H1 (cell line): Measurements from ENCODE around the gene KRT17. TPM values are rescaled to one million over a fixed set of nuclear protein-coding genes. Genes with fewer than 3 reads are reported as not detected.
A peak's percentile ranks its signal among the peaks of the same experiment; 100 is the strongest.

Source experiments
- CTCF ChIA-PET: fragments of 300-600 bp; sonication (Branson Sonifier 250); formaldehyde crosslinking; loops from one replicate; lab custom pipeline; 2021; ENCODE audit not compliant: partially characterized antibody; lab: Charles Lee
- POLR2A ChIA-PET: fragments of 300-600 bp; sonication (Branson Sonifier 250); formaldehyde crosslinking; loops from one replicate; lab custom pipeline; 2021; ENCODE audit warnings: inconsistent platforms; ENCODE audit not compliant: partially characterized antibody; lab: Charles Lee
- DNase-seq, 2 experiments: peaks; one replicate each; pipeline versions ENCODE4 v3.0.0 to v3.0.0-alpha.2; 2010 to 2022; ENCODE audit warnings: low spot score in 2 of 2, low read depth in 1 of 2, mixed read lengths in 1 of 2
- FAIRE-seq: peaks from 2 replicates; lab custom pipeline; 2011; peaks lifted over from hg19 to GRCh38; lab: Jason Lieb, UNC
- H2AFZ ChIP-seq: 2 replicates; pipeline ENCODE4 v1.8.1; 2012; ENCODE audit warnings: low read length, inconsistent platforms
- H2AK5ac ChIP-seq: 2 replicates; pipeline ENCODE4 v1.6.1; 2013; ENCODE audit warnings: low read depth, low read length
- H2BK120ac ChIP-seq: replicated peaks from 2 replicates; pipeline ENCODE3; 2013; ENCODE audit warnings: low read depth, low read length, inconsistent platforms
- H2BK12ac ChIP-seq: 2 replicates; pipeline ENCODE4 v1.6.1; 2013; ENCODE audit warnings: low read depth, low read length
- H2BK15ac ChIP-seq: 2 replicates; pipeline ENCODE4 v1.6.1; 2013; ENCODE audit warnings: low read length
- H2BK20ac ChIP-seq: 2 replicates; pipeline ENCODE4 v1.6.1; 2013; ENCODE audit warnings: low read length
- H2BK5ac ChIP-seq: 2 replicates; pipeline ENCODE4 v1.6.1; 2013; ENCODE audit warnings: low read depth, low read length
- H3K14ac ChIP-seq: 2 replicates; pipeline ENCODE4 v1.6.1; 2013; ENCODE audit warnings: inconsistent platforms; ENCODE audit not compliant: insufficient read length
- H3K18ac ChIP-seq: 2 replicates; pipeline ENCODE4 v1.6.1; 2013; ENCODE audit warnings: low read length; ENCODE audit errors: extremely low read depth
- H3K23ac ChIP-seq: 2 replicates; pipeline ENCODE4 v1.6.1; 2013; ENCODE audit warnings: inconsistent platforms; ENCODE audit not compliant: insufficient read length
- H3K23me2 ChIP-seq: 2 replicates; pipeline ENCODE4 v1.6.1; 2013; ENCODE audit warnings: low read depth, low read length
- H3K27ac ChIP-seq: 2 replicates; pipeline ENCODE4 v1.6.1; 2011; ENCODE audit warnings: low read depth, low read length, inconsistent platforms
- H3K27me3 ChIP-seq, 4 experiments: replicated peaks in 1 of 4; 1 replicate in 1 of 4; 2 replicates in 3 of 4; pipeline versions ENCODE4 v1.6.1 to v1.8.1; 2011 to 2013; ENCODE audit warnings: low read length in 3 of 4, mild to moderate bottlenecking in 3 of 4, inconsistent platforms in 2 of 4, mixed read lengths in 2 of 4, moderate library complexity in 1 of 4; ENCODE audit not compliant: control insufficient read depth in 3 of 4, insufficient read depth in 3 of 4; ENCODE audit errors: extremely low read depth in 1 of 4
- H3K36me3 ChIP-seq, 4 experiments: 2 replicates each; pipeline versions ENCODE4 v1.6.1 to v1.8.1; 2011 to 2013; ENCODE audit warnings: mild to moderate bottlenecking in 4 of 4, low read length in 3 of 4, moderate library complexity in 2 of 4, control low read depth in 1 of 4, inconsistent platforms in 1 of 4; ENCODE audit not compliant: insufficient read depth in 4 of 4, control insufficient read depth in 2 of 4
- H3K4ac ChIP-seq: replicated peaks from 2 replicates; pipeline ENCODE3; 2013; ENCODE audit warnings: low read length, low read depth, mixed read lengths, inconsistent platforms; ENCODE audit not compliant: insufficient read length
- H3K4me1 ChIP-seq, 4 experiments: replicated peaks in 1 of 4; 1 replicate in 1 of 4; 2 replicates in 3 of 4; pipeline versions ENCODE4 v1.6.1 to v1.8.1; 2011 to 2013; ENCODE audit warnings: low read length in 3 of 4, inconsistent platforms in 2 of 4, mixed read lengths in 1 of 4; ENCODE audit not compliant: insufficient read depth in 4 of 4, control insufficient read depth in 3 of 4
- H3K4me2 ChIP-seq, 2 experiments: 2 replicates each; pipeline versions ENCODE4 v1.6.1 to v1.8.1; 2011 to 2013; ENCODE audit warnings: low read depth in 2 of 2, low read length in 2 of 2, control low read depth in 1 of 2, inconsistent platforms in 1 of 2, mild to moderate bottlenecking in 1 of 2; ENCODE audit not compliant: insufficient read depth in 1 of 2
- H3K4me3 ChIP-seq, 4 experiments: fragments of 200-600, 300-600 bp in 1 of 4; sonication (generic), shearing (Covaris generic), sonication (Bioruptor Twin) in 1 of 4; 2 replicates each; pipeline versions ENCODE4 v1.5.1 to v1.8.1; 2011 to 2016; ENCODE audit warnings: low read length in 4 of 4, low read depth in 3 of 4, control low read depth in 2 of 4, inconsistent platforms in 2 of 4, mild to moderate bottlenecking in 2 of 4, mixed read lengths in 1 of 4, moderate library complexity in 1 of 4; ENCODE audit not compliant: insufficient read depth in 2 of 4; ENCODE audit errors: extremely low read depth in 1 of 4
- H3K56ac ChIP-seq: replicated peaks from 2 replicates; pipeline ENCODE3; 2013; ENCODE audit warnings: low read depth, mild to moderate bottlenecking, mixed read lengths, low read length, inconsistent platforms; ENCODE audit not compliant: insufficient read length
- H3K79me1 ChIP-seq: 2 replicates; pipeline ENCODE4 v1.6.1; 2013; ENCODE audit warnings: low read depth, low read length, control low read depth
- H3K79me2 ChIP-seq, 2 experiments: 2 replicates each; pipeline versions ENCODE4 v1.6.1 to v1.8.1; 2012 to 2013; ENCODE audit warnings: low read length in 2 of 2, mild to moderate bottlenecking in 2 of 2, inconsistent platforms in 1 of 2; ENCODE audit not compliant: insufficient read depth in 2 of 2, control insufficient read depth in 1 of 2
- H3K9ac ChIP-seq, 4 experiments: replicated peaks in 1 of 4; 1 replicate in 1 of 4; 2 replicates in 3 of 4; pipeline versions ENCODE4 v1.6.1 to v1.8.1; 2011 to 2013; ENCODE audit warnings: low read depth in 3 of 4, low read length in 3 of 4, control low read depth in 2 of 4, mild to moderate bottlenecking in 2 of 4, moderate library complexity in 2 of 4, inconsistent platforms in 1 of 4; ENCODE audit errors: extremely low read depth in 1 of 4
- H3K9me3 ChIP-seq, 2 experiments: 2 replicates each; pipeline versions ENCODE4 v1.6.1 to v1.8.1; 2012 to 2013; ENCODE audit warnings: mild to moderate bottlenecking in 2 of 2, moderate library complexity in 2 of 2, control low read depth in 1 of 2, inconsistent platforms in 1 of 2, low read depth in 1 of 2, low read length in 1 of 2, mixed read lengths in 1 of 2; ENCODE audit not compliant: insufficient read depth in 2 of 2
- H4K20me1 ChIP-seq, 2 experiments: replicated peaks in 1 of 2; 2 replicates each; pipeline versions ENCODE3 to v1.8.1; 2011 to 2013; ENCODE audit warnings: inconsistent platforms in 2 of 2, low read length in 2 of 2, mild to moderate bottlenecking in 1 of 2; ENCODE audit not compliant: insufficient read depth in 2 of 2, control insufficient read depth in 1 of 2
- H4K5ac ChIP-seq: 2 replicates; pipeline ENCODE4 v1.6.1; 2013; ENCODE audit warnings: low read length, low read depth, mixed read lengths, inconsistent platforms; ENCODE audit not compliant: insufficient read length
- H4K8ac ChIP-seq: 2 replicates; pipeline ENCODE4 v1.8.0; 2013; ENCODE audit warnings: mild to moderate bottlenecking, moderate library complexity, low read length, inconsistent platforms; ENCODE audit not compliant: insufficient read depth; ENCODE audit errors: extremely low read depth
- H4K91ac ChIP-seq: replicated peaks from 2 replicates; pipeline ENCODE3; 2013; ENCODE audit warnings: low read length, mixed read lengths, inconsistent platforms; ENCODE audit not compliant: insufficient read length
- BACH1 ChIP-seq: IDR thresholded peaks from 2 replicates; pipeline ENCODE4 v1.6.1; 2012; ENCODE audit warnings: low read length, improper control_type of control experiment
- GTF2F1 ChIP-seq: IDR thresholded peaks from 2 replicates; pipeline ENCODE4 v1.6.1; 2012; ENCODE audit warnings: low read depth, low read length, improper control_type of control experiment, borderline replicate concordance
- HDAC2 ChIP-seq, 2 experiments: fragments of 300-600 bp in 1 of 2; sonication (generic) in 1 of 2; IDR thresholded peaks; 2 replicates each; pipeline ENCODE4 v1.6.1; 2011 to 2012; ENCODE audit warnings: low read depth in 2 of 2, low read length in 2 of 2, mild to moderate bottlenecking in 2 of 2, moderate library complexity in 2 of 2, borderline replicate concordance in 1 of 2, inconsistent platforms in 1 of 2
- JUN ChIP-seq: IDR thresholded peaks from 2 replicates; pipeline ENCODE4 v1.6.1; 2011; ENCODE audit warnings: low read depth, mild to moderate bottlenecking, improper control_type of control experiment, low read length
- JUND ChIP-seq: IDR thresholded peaks from 2 replicates; pipeline ENCODE4 v1.6.1; 2011; ENCODE audit warnings: mild to moderate bottlenecking, improper control_type of control experiment, low read length
- NRF1 ChIP-seq: IDR thresholded peaks from 2 replicates; pipeline ENCODE4 v1.6.1; 2011; ENCODE audit warnings: mild to moderate bottlenecking, low read depth, low read length, improper control_type of control experiment
- RNF2 ChIP-seq: fragments of 200-900, 300-1000 bp; sonication (generic); IDR thresholded peaks from 2 replicates; pipeline ENCODE4 v1.7.1; 2016; ENCODE audit warnings: borderline replicate concordance, low read depth, mild to moderate bottlenecking, antibody characterized with exemption, low read length; ENCODE audit not compliant: poor library complexity, severe bottlenecking; ENCODE audit errors: missing control alignments
- SRF ChIP-seq: IDR thresholded peaks from 2 replicates; pipeline ENCODE4 v1.6.1; 2011; ENCODE audit warnings: mild to moderate bottlenecking, low read depth, low read length, moderate library complexity
- WGBS, 2 experiments: shearing (Covaris generic) in 1 of 2; methylation state at CpG; one replicate each; pipeline versions ENCODE4 v1.1.6 to v1.1.7; 2013 to 2015; ENCODE audit warnings: low lambda C conversion rate in 2 of 2, mixed read lengths in 2 of 2, inconsistent platforms in 1 of 2, low coverage in 1 of 2, missing lambda C conversion rate in 1 of 2; ENCODE audit not compliant: insufficient replicate concordance in 2 of 2, insufficient coverage in 1 of 2, insufficient read length in 1 of 2; ENCODE audit errors: extremely low coverage in 1 of 2, missing lambda C conversion rate in 1 of 2; 5-methylcytosine and 5-hydroxymethylcytosine counted together
- polyA plus RNA-seq, 7 experiments: library from polyadenylated mRNA; depleted of rRNA in 3 of 7; stranded (reverse) in 5 of 7; unstranded in 2 of 7; fragments of >200 nt in 5 of 7; fragments of 200-250 nt in 2 of 7; gene quantifications; 1 replicate in 5 of 7; 2 replicates in 1 of 7; 4 replicates in 1 of 7; pipeline versions ENCODE4 v1.2.1 to v1.2.3, GENCODE V29; 2011 to 2013; ENCODE audit warnings: missing spikeins in 2 of 7, mixed read lengths in 2 of 7
- total RNA-seq: library from RNA; stranded (reverse); fragmentation: NEBNext Ultra II Directional; extraction: Animal tissue kit (Norgen Biotek cat#: 25700); gene quantifications from 2 replicates; pipeline ENCODE4 v1.2.1, GENCODE V29; 2021
- TF ChIP-seq, protein P1 (sequence below), 3 experiments: IDR thresholded peaks; 1 replicate in 2 of 3; 2 replicates in 1 of 3; pipeline versions ENCODE4 v1.5.1 to v1.6.1; 2011; ENCODE audit warnings: low read length in 3 of 3, mild to moderate bottlenecking in 3 of 3, inconsistent platforms in 2 of 3, low read depth in 1 of 3, moderate library complexity in 1 of 3; ENCODE audit not compliant: insufficient read depth in 1 of 3; ENCODE audit errors: control extremely low read depth in 1 of 3

Gene KRT17
- total and polyA plus RNA-seq, 2 of the 8 experiments (the other 6 are each of a cell fraction or from before 2014, with no cell fraction given): 0.50 to 0.95 TPM

DNA sequence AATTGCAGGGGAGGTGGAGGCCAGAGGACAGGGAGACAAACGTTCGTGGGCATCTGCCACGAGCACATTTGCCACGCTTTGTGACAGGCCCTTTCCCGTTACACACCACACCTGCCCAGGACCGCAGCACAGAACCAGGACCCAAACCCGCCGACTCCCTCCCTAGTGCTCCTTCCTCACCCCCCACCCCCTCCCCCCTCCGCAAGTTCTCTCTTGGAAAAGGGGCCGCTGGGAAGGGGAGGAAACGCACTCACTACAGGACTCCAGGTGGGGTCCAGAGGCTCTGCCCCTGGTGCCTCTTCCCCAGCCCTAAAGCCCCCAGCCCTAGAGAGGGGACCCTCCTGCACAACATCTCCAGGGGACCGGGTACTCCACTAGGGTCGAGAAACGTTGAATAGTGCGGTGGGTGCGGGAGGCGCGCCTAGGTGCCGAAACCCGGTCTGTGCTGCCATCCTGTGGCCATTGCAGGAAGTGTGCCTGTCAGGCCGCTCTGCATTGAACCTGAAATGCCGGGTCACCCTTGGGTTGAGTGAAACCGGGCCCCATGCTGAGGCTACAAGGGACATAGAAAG lies 42.4 kb upstream of the KRT17 start:
- Histone ChIP-seq H2AK5ac (no peak overlapping the region), H3K56ac (no peak overlapping the region), H3K23ac (no peak overlapping the region), H3K23me2 (peaks cover 8% of the 10 kb centered on the region), H3K4me3 (peak overlapping the region; percentile 12 to 67 (median 48); a peak in 7 of 8 replicates), H3K27me3 (no peaks in the 10 kb centered on the region; a peak in 3 of 7 replicates), H3K79me2 (no peaks in the 10 kb centered on the region), H2BK12ac (peak overlapping the region; percentile 97), H2AFZ (peak overlapping the region; percentile 70), H3K9ac (no peak overlapping the region), H4K20me1 (no peaks in the 10 kb centered on the region), H3K4ac (no peak overlapping the region), H3K4me1 (peaks cover 0 to 14% (median 6%) of the 10 kb centered on the region in 4 experiments; a peak in 5 of 7 replicates), H3K79me1 (no peaks in the 10 kb centered on the region), H2BK120ac (no peak overlapping the region), H3K9me3 (no peaks in the 10 kb centered on the region), H4K8ac (no peak overlapping the region), H4K91ac (peak overlapping the region; percentile 92), H2BK15ac (0 out of 2 replicates have a peak overlapping the region, but pooled peaks have one; percentile 93), H3K14ac (no peak overlapping the region), H2BK20ac (peak overlapping the region; percentile 95; the same call in 1 of the 2 replicates), H3K4me2 (peak overlapping the region; percentile 68 to 96), H3K27ac (no peak overlapping the region), H4K5ac (no peak overlapping the region), H2BK5ac (peak overlapping the region; percentile 60; the same call in 1 of the 2 replicates), H3K36me3 (no peaks in the 10 kb centered on the region), H3K18ac (peak overlapping the region; percentile 98)
- POLR2A ChIA-PET: interaction anchor here (1.3 to 7.6 kb wide), 3 partner anchors 9 to 24 kb away, joined by 5 to 106 read pairs (median 11); partner anchors contain the start of gene EIF1
- 6% methylated on average over 15 of the region's 23 CpGs; no CpG with 5 or more reads in 1 of the 2 experiments for WGBS, 2 experiments
- CTCF ChIA-PET: interaction anchor here (0.6 to 12.1 kb wide), 33 partner anchors 12 to 1306 kb away, joined by 3 to 338 read pairs (median 4); partner anchors contain the start of genes EIF1, KRT19 and KRT32
- DNase-seq (peak in 1 of 2 experiments; percentile 97), FAIRE-seq (no peak)
- TF ChIP-seq JUND (no peak), NRF1 (no peak), HDAC2 (IDR thresholded peaks at IDR 0.05; ENCODE audit: borderline replicate concordance in 1 of 2, low read depth in 2 of 2, low read length in 2 of 2) (no peak), GTF2F1 (no peak), SRF (no peak), JUN (no peak), BACH1 (0 out of 2 replicates have a peak, but pooled peaks have one; percentile 6), RNF2 (no peak)
- TF ChIP-seq, protein P1, sequence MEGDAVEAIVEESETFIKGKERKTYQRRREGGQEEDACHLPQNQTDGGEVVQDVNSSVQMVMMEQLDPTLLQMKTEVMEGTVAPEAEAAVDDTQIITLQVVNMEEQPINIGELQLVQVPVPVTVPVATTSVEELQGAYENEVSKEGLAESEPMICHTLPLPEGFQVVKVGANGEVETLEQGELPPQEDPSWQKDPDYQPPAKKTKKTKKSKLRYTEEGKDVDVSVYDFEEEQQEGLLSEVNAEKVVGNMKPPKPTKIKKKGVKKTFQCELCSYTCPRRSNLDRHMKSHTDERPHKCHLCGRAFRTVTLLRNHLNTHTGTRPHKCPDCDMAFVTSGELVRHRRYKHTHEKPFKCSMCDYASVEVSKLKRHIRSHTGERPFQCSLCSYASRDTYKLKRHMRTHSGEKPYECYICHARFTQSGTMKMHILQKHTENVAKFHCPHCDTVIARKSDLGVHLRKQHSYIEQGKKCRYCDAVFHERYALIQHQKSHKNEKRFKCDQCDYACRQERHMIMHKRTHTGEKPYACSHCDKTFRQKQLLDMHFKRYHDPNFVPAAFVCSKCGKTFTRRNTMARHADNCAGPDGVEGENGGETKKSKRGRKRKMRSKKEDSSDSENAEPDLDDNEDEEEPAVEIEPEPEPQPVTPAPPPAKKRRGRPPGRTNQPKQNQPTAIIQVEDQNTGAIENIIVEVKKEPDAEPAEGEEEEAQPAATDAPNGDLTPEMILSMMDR (IDR thresholded peaks at IDR 0.05; ENCODE audit: control extremely low read depth in 1 of 3, insufficient read depth in 1 of 3, low read depth in 1 of 3, low read length in 3 of 3): peak; percentile 86 to 97 (median 97)
